Stimulated activated CD8-positive, alpha-beta memory T cell treated with anti-CD3 and anti-CD28 coated beads, Interleukin-15, amount 100 ng/mL, for 1 hour (primary cell): ENCODE measurements around the gene AKR1E2.

Source experiments
- DNase-seq: peaks from one replicate; pipeline ENCODE4 v3.0.0-alpha.2; 2020; ENCODE audit warnings: low read depth

AKR1E2 gene

GRCh38 chr10:4845766-4846165 lies 19.8 kb downstream of the AKR1E2 start:
- DNase-seq, result no peak

- no peak for DNase-seq
Measured at GRCh38 chr10:4846775-4847174, 20.8 kb downstream of the AKR1E2 start.

GRCh38 chr10:4847561-4848355 lies 21.8 kb downstream of the AKR1E2 start:
- DNase-seq, result no peak

- DNase-seq, result no peak
Measured at GRCh38 chr10:4848356-4849041, 22.5 kb downstream of the AKR1E2 start.

GRCh38 chr10:4849042-4849402 lies 23.0 kb downstream of the AKR1E2 start:
- DNase-seq, result no peak

- DNase-seq, result peak; percentile 73
Measured at GRCh38 chr10:4849555-4850242, 23.7 kb downstream of the AKR1E2 start.

GRCh38 chr10:4850397-4850796 lies 24.4 kb downstream of the AKR1E2 start:
- DNase-seq, result no peak

- no peak for DNase-seq
Measured at GRCh38 chr10:4851176-4851575, 25.2 kb downstream of the AKR1E2 start.

- no peak for DNase-seq
Measured at GRCh38 chr10:4851846-4852245, 25.8 kb downstream of the AKR1E2 start.

- no peak for DNase-seq
Measured at GRCh38 chr10:4865945-4866661, 40.1 kb downstream of the AKR1E2 start.

GRCh38 chr10:4867109-4867519 lies 41.1 kb downstream of the AKR1E2 start:
- DNase-seq, result no peak

- no peak for DNase-seq
Measured at GRCh38 chr10:4867520-4868356, 41.7 kb downstream of the AKR1E2 start.

- DNase-seq, result no peak
Measured at GRCh38 chr10:4868357-4868657, 42.3 kb downstream of the AKR1E2 start.

- DNase-seq, result no peak
Measured at GRCh38 chr10:4882704-4883078, 56.7 kb downstream of the AKR1E2 start.

GRCh38 chr10:4883079-4883739 lies 57.2 kb downstream of the AKR1E2 start:
- no peak for DNase-seq

- no peak for DNase-seq
Measured at GRCh38 chr10:4885162-4885561, 59.2 kb downstream of the AKR1E2 start.

GRCh38 chr10:4887501-4887900 lies 61.5 kb downstream of the AKR1E2 start:
- DNase-seq, result no peak

- DNase-seq, result no peak
Measured at GRCh38 chr10:4888236-4888635, 62.2 kb downstream of the AKR1E2 start.

GRCh38 chr10:4889959-4890358 lies 64.0 kb downstream of the AKR1E2 start:
- no peak for DNase-seq

- DNase-seq, result no peak
Measured at GRCh38 chr10:4892681-4893080, 66.7 kb downstream of the AKR1E2 start.

GRCh38 chr10:4894335-4894734 lies 68.3 kb downstream of the AKR1E2 start:
- no peak for DNase-seq
